Hematopoietic multipotent progenitor cell treated with erythropoietin and hydrocortisone succinate and interleukin-3 and kit ligand, for 6 days (in vitro differentiated cells): ENCODE measurements around the gene RXRB.
A peak's percentile ranks its signal among the peaks of the same experiment; 100 is the strongest.

Experiments
- DNase-seq: peaks from one replicate; pipeline ENCODE4 v3.0.0-alpha.2; 2015

Gene RXRB

DNA sequence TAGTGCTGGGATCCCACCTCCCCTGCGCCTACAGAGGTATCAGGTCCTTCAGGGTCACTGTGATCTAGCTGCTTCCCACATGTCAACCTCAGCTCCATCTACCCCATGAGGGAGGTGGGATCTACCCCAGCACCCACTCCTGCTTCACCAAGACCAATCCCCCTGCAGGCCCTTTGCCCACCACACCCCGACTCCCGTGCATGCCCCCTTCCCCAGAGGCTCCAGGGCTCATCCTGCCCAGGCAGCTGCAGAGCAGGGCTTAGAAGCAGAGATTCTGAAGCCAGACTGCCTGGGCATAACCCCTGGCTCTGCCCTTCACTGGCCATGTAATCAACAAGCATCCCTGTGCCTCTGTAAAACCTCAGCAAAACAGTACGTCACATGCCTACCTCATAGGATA lies 25.7 kb downstream of the RXRB start:
- DNase-seq, result no peak

GRCh38 chr6:33173535-33174180 lies 26.8 kb downstream of the RXRB start:
- DNase-seq, result no peak

DNA sequence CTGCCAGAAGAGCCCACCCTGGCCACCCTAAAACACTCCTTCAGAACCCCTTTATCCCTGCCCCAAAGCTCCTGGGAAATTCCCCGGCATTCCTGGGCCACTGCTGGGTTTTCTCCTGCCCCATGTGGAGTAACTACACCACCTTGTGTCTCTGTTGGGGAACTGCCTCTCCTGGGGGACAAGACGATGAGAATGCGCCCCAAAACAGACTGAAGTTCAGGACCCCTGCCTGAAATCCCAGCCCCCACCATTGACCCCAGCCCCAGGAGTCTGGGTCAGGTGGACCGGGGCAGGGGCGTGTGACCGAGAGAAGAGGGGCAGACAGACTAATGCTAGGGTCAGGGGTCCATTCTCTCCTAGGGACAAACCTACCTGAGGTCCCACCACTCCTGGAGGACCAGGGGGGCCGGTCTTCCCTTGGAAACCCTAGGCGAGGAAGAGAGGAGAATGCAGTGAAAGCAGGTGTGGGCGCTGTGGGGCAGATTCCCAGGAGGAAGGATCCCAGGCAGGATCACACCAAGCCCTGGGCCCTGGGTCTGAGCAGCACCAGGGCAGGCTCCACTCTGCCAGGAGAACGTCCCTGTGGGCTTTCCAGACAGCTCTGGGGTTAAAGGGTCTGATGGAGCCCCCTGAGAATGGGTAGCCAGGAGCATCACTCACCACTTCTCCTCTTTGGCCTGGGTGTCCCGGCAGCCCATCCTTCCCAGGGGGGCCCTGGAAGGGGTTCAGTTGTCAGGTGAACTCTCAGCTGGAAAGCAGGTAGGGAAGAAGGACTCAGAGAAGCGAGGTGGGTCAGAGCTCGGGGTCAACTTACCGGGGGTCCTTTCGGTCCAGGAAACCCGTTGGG lies 27.6 kb downstream of the RXRB start:
- DNase-seq, result peak; percentile 57

GRCh38 chr6:33171880-33172687 lies 28.4 kb downstream of the RXRB start:
- no peak for DNase-seq

DNA sequence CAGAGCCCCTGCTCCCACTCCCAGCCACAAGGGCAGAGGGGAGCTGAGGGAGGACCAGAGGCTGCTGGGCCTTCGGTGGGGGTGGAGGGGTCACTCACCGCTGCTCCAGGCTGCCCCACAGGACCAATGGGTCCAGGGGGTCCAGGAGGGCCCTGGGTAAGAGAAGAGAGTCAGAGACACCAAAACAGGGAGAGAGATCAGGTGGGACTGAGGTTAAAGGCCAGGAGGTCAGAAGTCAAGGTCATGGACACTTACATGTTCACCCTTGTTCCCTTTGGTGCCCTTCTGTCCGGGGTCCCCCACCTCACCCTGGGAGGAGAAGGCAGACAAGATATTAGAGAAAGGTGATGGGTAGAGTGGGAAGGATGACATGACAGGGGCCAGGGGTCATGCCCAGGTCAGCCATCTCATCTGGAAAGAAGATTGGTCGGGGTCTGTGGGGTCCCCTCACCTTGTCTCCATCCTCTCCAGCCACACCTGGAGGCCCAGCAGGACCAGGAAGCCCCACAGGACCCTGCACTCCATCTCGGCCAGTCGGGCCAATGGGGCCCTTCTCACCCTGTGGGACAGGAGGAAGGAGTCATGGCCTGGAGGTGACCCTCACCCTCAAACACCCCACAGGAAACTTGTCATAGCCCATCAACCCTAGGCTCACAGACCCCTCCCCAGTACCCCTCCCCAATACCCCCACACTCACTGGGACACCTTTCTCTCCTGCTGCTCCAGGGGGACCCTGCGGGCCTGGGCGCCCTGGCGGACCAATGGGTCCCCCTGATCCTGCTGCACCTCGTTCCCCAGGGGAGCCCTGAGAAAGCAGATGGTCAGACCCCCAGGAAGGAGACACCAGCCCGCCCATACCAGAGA lies 29.2 kb downstream of the RXRB start:
- no peak for DNase-seq

DNA sequence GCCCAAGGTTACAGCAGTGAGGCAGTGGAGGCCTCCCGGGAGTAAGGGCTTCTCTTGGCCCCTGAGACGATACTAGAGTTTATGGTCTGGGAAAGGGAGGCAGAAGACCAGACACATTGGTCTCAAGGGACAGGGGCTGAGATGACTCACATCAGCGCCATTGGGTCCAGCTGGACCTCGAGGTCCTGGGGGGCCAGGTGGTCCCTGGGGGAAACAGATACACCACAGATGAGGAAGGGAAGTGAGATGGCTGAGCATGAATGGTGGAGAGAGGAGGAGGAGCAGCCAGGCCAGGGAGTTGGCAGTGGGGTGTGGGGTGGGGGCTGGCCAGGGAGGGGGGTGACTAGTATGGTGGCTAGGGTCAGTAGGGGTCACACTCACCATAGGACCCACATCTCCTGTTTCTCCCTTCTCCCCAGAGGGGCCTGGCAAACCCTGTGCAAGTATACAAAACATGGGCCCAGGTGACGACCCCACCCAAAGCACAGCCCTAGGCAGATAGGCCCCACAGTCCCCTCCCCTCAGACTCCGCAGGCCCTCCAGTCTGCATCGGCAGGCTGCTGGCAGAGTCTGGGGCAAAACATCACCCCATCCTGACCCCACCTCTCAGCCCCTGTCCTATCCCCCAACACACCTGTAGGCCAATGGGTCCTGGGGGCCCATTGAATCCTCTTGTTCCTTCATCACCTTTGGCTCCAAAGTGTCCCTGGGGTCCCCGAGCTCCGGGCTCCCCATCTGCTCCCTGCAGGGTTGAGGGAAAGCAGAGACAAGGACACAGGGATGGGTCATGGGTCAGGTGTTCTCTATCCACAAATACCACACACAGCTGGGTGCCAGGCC lies 30.1 kb downstream of the RXRB start:
- DNase-seq, result no peak

- no peak for DNase-seq
Measured at GRCh38 chr6:33169291-33170175, 30.9 kb downstream of the RXRB start.

DNA sequence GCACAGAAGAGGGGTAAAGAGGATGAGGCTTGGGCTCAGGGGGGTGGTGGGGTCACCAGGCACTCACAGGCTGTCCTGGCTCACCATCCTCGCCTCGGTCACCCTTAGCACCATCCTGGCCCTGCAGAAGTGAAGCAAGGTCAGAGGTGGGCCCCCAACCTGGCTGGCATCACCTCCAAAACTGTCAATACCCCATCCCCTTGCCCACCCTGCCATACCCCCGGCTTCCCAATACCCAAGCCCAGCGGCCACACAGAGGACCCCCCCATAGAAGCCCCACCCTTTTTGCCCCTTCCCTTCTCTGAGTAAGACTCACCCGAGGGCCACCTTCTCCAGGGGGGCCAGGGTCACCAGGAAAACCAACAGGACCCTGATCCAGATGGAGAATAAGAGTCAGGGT lies 31.8 kb downstream of the RXRB start:
- no peak for DNase-seq

DNA sequence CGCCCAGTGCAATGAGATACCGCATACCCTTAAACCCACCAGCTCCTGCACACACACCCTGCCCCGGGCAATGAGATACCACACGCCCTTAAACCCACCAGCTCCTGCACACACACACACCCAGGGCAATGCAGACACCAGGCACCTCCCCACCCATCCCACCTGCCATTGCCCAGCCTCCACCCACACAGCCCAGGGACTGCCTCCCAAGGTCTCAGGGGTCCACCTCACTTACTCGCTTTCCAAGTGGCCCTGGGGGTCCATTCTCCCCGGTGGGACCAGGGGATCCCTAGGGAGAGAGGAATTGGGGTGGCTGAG lies 32.2 kb downstream of the RXRB start:
- no peak for DNase-seq

DNA sequence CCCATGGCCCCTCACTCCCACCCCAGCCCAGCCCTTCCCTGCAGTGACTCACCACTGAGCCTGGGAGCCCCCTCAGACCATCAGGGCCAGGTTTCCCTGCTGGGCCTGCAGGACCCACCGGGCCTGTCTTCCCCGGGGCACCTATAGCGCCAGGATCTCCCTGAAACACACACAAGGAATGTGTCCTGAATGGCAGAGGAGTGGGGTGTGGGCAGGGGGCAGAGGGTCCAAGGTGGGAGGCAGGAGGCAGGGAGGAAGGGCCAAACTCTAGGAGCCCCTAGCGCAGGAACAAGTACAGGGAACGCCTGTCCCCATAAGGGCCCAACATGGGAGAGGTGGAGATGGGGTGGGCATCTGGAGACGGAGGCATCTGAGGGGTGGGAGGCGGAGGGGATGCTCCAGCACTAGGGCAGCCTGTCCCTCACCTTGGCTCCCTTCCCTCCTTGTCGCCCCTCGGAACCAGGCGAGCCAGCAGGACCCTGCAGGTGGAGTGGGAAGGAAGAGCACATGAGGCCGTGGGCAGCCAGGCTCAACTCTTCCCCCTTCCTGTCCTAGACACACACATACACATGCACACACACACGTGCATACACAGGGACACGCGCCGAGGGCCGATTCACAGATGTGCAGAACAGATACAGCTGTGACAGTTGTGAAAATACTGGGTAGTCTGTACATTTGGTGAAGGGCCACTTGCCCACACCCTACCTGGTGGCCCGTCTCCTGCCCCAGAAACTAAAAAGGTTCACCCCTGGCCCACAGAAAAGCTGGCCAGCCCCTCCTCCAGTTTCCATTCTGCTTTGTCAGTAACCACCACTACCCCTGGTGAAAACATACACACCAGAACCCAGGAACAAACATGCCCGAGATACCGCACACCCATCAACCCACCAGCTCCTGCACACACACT lies 32.8 kb downstream of the RXRB start:
- DNase-seq, result no peak

DNA sequence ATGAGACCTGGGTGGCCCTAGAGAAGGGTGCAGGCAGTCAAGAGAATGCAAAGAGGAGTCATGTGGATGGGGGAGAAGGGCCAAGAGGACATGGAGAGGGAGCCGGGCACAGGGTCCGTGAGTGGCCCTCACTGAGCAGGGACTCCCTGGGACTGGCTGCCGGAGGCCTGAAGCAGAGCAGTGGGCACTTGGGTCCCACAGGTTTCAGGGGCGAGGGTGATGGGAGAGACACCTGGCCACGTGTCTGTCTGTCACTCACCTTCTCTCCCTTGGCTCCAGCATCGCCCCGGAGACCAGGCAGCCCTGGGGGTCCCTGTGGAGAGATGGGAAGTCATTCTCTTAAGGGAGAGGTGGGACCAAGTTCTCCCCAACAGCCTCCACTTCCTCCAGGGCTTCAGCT lies 33.7 kb downstream of the RXRB start:
- no peak for DNase-seq

DNA sequence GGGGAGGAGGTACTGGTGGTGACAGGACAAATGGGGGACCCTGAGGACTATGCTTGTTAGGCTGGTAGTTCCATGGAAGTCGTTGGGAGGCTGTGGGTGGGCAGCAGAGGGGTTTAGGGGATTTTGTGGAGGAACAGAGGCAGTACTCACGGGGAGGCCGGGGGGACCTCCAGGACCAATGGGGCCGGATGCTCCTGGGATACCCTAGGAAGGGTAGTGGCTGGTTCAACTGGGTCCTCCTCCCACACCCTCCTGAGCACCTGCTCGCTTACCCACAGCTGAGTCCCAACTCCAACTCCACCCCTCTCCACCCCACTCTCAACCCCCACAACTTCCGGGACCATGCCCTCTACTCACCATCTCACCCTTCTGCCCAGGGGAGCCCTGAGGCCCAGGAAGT lies 34.1 kb downstream of the RXRB start:
- DNase-seq, result no peak

GRCh38 chr6:33165581-33166258 lies 34.7 kb downstream of the RXRB start:
- no peak for DNase-seq

DNA sequence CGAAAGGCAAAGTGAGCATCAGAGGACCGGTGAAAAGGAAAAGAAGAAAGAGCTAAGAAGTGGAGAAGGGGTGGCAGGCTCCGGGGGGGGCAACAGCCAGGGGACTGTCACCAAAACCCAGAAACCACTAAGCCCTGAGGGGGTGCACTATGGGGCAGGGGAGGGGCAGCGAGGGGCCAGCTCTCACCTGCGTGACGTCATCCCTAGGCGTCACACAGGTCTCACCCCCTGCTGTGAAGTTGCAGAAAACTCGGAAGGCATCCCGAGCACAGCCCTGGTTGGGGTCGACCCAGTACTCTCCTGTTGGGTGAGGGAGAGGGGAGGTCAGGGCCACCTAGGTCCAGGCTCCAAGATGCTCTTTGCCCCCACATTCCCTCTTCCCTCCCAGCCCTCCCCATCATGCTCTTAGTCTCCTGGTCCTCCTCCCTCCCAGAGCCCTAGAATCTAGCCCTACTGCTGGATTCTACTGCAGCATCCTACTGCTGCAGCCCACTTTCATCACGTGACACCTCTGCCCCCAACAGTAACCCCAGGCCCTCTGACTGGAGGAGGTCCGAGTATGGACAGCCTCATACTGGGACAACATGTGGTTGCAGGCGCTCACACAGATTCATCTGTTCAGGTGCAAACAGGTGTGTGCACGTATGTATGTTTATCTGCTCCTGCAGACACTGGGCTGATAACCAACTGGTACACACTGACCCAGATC lies 35.6 kb downstream of the RXRB start:
- DNase-seq, result no peak

- no peak for DNase-seq
Measured at GRCh38 chr6:33164176-33164575, 36.3 kb downstream of the RXRB start.

GRCh38 chr6:33163540-33163939 lies 36.9 kb downstream of the RXRB start:
- no peak for DNase-seq

GRCh38 chr6:33161354-33162331 lies 38.8 kb downstream of the RXRB start:
- peak; percentile 86 for DNase-seq
